Esophagus squamous epithelium (tissue), 4 donors: ENCODE data around the gene ARAP2.

ENCODE experiments used
- CTCF ChIP-seq, 6 experiments: fragments of 450-650 bp in 4 of 6; fragments of 200-600 bp in 2 of 6; sonication (generic) in 2 of 6; IDR thresholded peaks; one replicate each; pipeline ENCODE4 v1.5.1; 2016 to 2019; ENCODE audit warnings: antibody characterized with exemption in 6 of 6, mild to moderate bottlenecking in 4 of 6, moderate library complexity in 4 of 6
- POLR2A ChIP-seq, 4 donors: fragments of 450-650 bp; IDR thresholded peaks; one replicate each; pipeline ENCODE4 v1.6.1; 2017; ENCODE audit warnings: antibody characterized with exemption in 4 of 4, mild to moderate bottlenecking in 4 of 4, moderate library complexity in 3 of 4

- TF ChIP-seq CTCF (IDR thresholded peaks at IDR 0.05) (no peak), POLR2A (IDR thresholded peaks at IDR 0.05) (no peak)
These were observed 61.1 kb downstream of the ARAP2 start for GRCh38 chr4:36183232-36183631.
